Astrocyte (in vitro differentiated cells and primary cell): ENCODE data around the gene UBXN1. TPM values are rescaled to one million over a fixed set of nuclear protein-coding genes. Genes with fewer than 3 reads are reported as not detected.
A peak's percentile ranks its signal among the peaks of the same experiment; 100 is the strongest.

ENCODE experiments used
- DNase-seq: peaks from one replicate; pipeline ENCODE4 v3.0.0-alpha.2; 2010; ENCODE audit warnings: low read depth
- FAIRE-seq: peaks from 2 replicates; lab custom pipeline; 2011; peaks lifted over from hg19 to GRCh38; lab: Jason Lieb, UNC
- H2AFZ ChIP-seq: 2 replicates; pipeline ENCODE4 v1.6.0; 2012; ENCODE audit warnings: low read depth, low read length, inconsistent platforms
- H3K27ac ChIP-seq: 2 replicates; pipeline ENCODE4 v1.5.1; 2011; ENCODE audit warnings: low read depth, low read length, inconsistent platforms
- H3K27me3 ChIP-seq: 2 replicates; pipeline ENCODE4 v1.6.0; 2011; ENCODE audit warnings: low read length, inconsistent platforms; ENCODE audit not compliant: insufficient read depth
- H3K36me3 ChIP-seq: 2 replicates; pipeline ENCODE4 v1.5.1; 2011; ENCODE audit warnings: low read length, inconsistent platforms; ENCODE audit not compliant: insufficient read depth
- H3K4me1 ChIP-seq: 2 replicates; pipeline ENCODE4 v1.5.1; 2011; ENCODE audit warnings: low read length, inconsistent platforms; ENCODE audit not compliant: insufficient read depth
- H3K4me2 ChIP-seq: 2 replicates; pipeline ENCODE4 v1.6.0; 2012; ENCODE audit warnings: low read length, inconsistent platforms
- H3K4me3 ChIP-seq: 2 replicates; pipeline ENCODE4 v1.5.1; 2011; ENCODE audit warnings: low read depth, mild to moderate bottlenecking, low read length, inconsistent platforms; ENCODE audit not compliant: insufficient read depth
- H3K79me2 ChIP-seq: 2 replicates; pipeline ENCODE4 v1.6.0; 2012; ENCODE audit warnings: mild to moderate bottlenecking, low read length, inconsistent platforms; ENCODE audit not compliant: insufficient read depth
- H3K9ac ChIP-seq: 2 replicates; pipeline ENCODE4 v1.6.0; 2012; ENCODE audit warnings: mild to moderate bottlenecking, low read length, inconsistent platforms
- H3K9me3 ChIP-seq: 2 replicates; pipeline ENCODE4 v1.5.1; 2012; ENCODE audit warnings: low read depth, mild to moderate bottlenecking, low read length, inconsistent platforms; ENCODE audit not compliant: insufficient read depth
- H4K20me1 ChIP-seq: 2 replicates; pipeline ENCODE4 v1.6.0; 2012; ENCODE audit warnings: low read length, inconsistent platforms; ENCODE audit not compliant: insufficient read depth
- H3K27ac Mint-ChIP-seq: one replicate; pipeline ENCODE4 v1.8.0; 2021; ENCODE audit warnings: mild to moderate bottlenecking, mixed read lengths; ENCODE audit not compliant: unreplicated experiment
- H3K27me3 Mint-ChIP-seq: one replicate; pipeline ENCODE4 v1.8.0; 2021; ENCODE audit warnings: low read depth, mixed read lengths; ENCODE audit not compliant: unreplicated experiment
- H3K36me3 Mint-ChIP-seq: one replicate; pipeline ENCODE4 v1.8.0; 2021; ENCODE audit warnings: low read depth, mixed read lengths; ENCODE audit not compliant: unreplicated experiment
- H3K4me1 Mint-ChIP-seq: one replicate; pipeline ENCODE4 v1.8.0; 2021; ENCODE audit warnings: low read depth, mixed read lengths; ENCODE audit not compliant: unreplicated experiment
- H3K4me3 Mint-ChIP-seq: one replicate; pipeline ENCODE4 v1.8.0; 2021; ENCODE audit warnings: mild to moderate bottlenecking, moderate library complexity, mixed read lengths; ENCODE audit not compliant: unreplicated experiment
- H3K9me3 Mint-ChIP-seq: one replicate; pipeline ENCODE4 v1.8.0; 2021; ENCODE audit warnings: mild to moderate bottlenecking, mixed read lengths; ENCODE audit not compliant: unreplicated experiment
- EZH2 ChIP-seq: IDR thresholded peaks from 2 replicates; pipeline ENCODE4 v1.6.1; 2012; ENCODE audit warnings: mild to moderate bottlenecking, low read length, inconsistent platforms; ENCODE audit not compliant: insufficient read depth
- total RNA-seq: library from RNA; stranded (reverse); gene quantifications from 2 replicates; pipeline ENCODE4 v1.2.1, GENCODE V29; 2021
- TF ChIP-seq, protein P1 (sequence below): IDR thresholded peaks from 2 replicates; pipeline ENCODE4 v1.5.1; 2011; ENCODE audit warnings: low read depth, mild to moderate bottlenecking, inconsistent platforms, low read length, moderate library complexity; ENCODE audit not compliant: insufficient read depth

UBXN1 gene
- total RNA-seq, 1 donor from 2014 or later: 80.0 TPM

- no peak overlapping the region for H3K4me2 ChIP-seq
- TF ChIP-seq, protein P1, sequence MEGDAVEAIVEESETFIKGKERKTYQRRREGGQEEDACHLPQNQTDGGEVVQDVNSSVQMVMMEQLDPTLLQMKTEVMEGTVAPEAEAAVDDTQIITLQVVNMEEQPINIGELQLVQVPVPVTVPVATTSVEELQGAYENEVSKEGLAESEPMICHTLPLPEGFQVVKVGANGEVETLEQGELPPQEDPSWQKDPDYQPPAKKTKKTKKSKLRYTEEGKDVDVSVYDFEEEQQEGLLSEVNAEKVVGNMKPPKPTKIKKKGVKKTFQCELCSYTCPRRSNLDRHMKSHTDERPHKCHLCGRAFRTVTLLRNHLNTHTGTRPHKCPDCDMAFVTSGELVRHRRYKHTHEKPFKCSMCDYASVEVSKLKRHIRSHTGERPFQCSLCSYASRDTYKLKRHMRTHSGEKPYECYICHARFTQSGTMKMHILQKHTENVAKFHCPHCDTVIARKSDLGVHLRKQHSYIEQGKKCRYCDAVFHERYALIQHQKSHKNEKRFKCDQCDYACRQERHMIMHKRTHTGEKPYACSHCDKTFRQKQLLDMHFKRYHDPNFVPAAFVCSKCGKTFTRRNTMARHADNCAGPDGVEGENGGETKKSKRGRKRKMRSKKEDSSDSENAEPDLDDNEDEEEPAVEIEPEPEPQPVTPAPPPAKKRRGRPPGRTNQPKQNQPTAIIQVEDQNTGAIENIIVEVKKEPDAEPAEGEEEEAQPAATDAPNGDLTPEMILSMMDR: no peak
- TF ChIP-seq EZH2: no peak
- H4K20me1 ChIP-seq: peaks cover 18% of the 10 kb centered on the region
- no peaks in the 10 kb centered on the region for H3K9me3 ChIP-seq
- no peak overlapping the region for H2AFZ ChIP-seq
- H3K27ac ChIP-seq: no peak overlapping the region
- DNase-seq (no peak), FAIRE-seq (no peak)
- no peaks in the 10 kb centered on the region for H3K27me3 ChIP-seq
- Mint-ChIP-seq H3K36me3 (no peaks in the 10 kb centered on the region), H3K27ac (no peak overlapping the region), H3K9me3 (no peaks in the 10 kb centered on the region), H3K4me1 (peaks cover 7% of the 10 kb centered on the region), H3K27me3 (no peaks in the 10 kb centered on the region), H3K4me3 (no peak overlapping the region)
- H3K9ac ChIP-seq: no peak overlapping the region
- peaks cover 71% of the 10 kb centered on the region for H3K79me2 ChIP-seq
- H3K36me3 ChIP-seq: peaks cover 15% of the 10 kb centered on the region
- no peak overlapping the region for H3K4me3 ChIP-seq
- H3K4me1 ChIP-seq: peaks cover 10% of the 10 kb centered on the region
Measured at GRCh38 chr11:62648967-62649364, 29.9 kb downstream of the UBXN1 start.

DNA sequence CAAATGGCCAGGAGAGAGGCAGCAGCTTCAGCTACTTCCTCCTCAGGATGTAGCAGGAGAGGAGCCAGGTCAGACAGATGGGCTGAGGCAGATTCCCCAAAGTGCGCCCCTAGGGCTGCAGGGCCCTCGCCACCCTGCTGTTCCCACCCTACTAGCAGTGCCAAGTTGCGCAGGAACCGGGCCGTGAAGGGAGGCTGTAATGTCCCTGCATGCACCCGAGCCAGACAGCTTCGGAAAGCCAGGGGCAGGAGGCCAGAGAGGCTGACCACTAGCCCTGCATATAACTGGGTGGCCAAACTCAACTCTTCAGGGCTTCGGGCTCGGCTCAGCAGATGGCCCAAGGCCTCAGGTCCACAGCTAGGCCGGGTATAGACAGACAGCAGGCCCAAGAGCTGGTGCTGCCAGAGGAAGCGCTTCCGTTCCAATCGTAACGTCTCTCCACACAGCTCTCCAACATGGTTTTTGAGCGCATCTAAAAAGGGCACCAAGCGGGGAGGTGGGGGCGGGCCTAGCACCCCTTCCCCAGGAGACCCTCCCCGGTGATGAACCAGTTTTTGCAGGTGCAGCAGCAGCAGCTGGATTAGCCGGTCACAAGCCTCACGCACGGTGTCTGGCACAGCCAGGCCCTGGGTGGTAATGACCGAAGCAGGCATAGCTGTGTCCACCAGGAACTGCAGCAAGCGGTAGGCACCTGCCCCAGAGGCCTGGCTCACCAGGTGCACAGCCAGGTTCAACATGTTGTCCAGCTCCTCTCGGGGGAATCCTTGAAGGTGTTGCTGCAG lies 30.5 kb downstream of the UBXN1 start:
- no peaks in the 10 kb centered on the region for H3K27me3 Mint-ChIP-seq
- H3K36me3 Mint-ChIP-seq: no peaks in the 10 kb centered on the region
- H3K27me3 ChIP-seq: no peaks in the 10 kb centered on the region
- H3K9me3 ChIP-seq: no peaks in the 10 kb centered on the region
- no peak overlapping the region for H3K9ac ChIP-seq
- H4K20me1 ChIP-seq: peaks cover 18% of the 10 kb centered on the region
- H3K4me1 ChIP-seq: peaks cover 10% of the 10 kb centered on the region
- H3K79me2 ChIP-seq: peaks cover 76% of the 10 kb centered on the region
- no peak overlapping the region for H3K27ac Mint-ChIP-seq
- no peak overlapping the region for H3K4me3 Mint-ChIP-seq
- DNase-seq (no peak), FAIRE-seq (no peak)
- TF ChIP-seq, protein P1: no peak
- TF ChIP-seq EZH2: no peak
- no peak overlapping the region for H3K4me2 ChIP-seq
- H3K4me1 Mint-ChIP-seq: peaks cover 7% of the 10 kb centered on the region
- peaks cover 15% of the 10 kb centered on the region for H3K36me3 ChIP-seq
- H3K9me3 Mint-ChIP-seq: no peaks in the 10 kb centered on the region
- no peak overlapping the region for H2AFZ ChIP-seq
- H3K4me3 ChIP-seq: no peak overlapping the region
- no peak overlapping the region for H3K27ac ChIP-seq

DNA sequence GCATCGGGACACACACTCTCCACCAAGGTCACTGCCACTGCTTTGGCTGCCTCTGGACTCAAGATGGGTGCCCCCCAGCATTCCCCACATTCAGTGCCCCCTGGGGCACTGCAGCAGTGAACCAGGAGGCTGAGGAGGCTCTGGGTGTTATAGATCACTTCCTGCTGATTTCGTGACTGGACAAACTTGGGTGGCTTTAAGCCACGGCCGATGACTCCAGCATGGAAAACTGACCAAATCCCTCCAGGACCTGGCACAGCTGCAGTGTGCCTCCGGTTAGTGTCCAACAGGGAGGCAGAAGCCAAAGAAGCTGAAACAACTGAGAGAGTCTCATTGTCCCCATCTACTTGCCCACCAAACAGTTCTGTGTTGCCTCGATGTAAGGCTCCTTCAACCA lies 31.3 kb downstream of the UBXN1 start:
- Histone ChIP-seq H4K20me1 (peaks cover 22% of the 10 kb centered on the region), H3K27ac (no peak overlapping the region), H3K27me3 (no peaks in the 10 kb centered on the region), H3K4me3 (no peak overlapping the region), H3K36me3 (peaks cover 19% of the 10 kb centered on the region), H3K79me2 (peaks cover 77% of the 10 kb centered on the region), H3K9me3 (no peaks in the 10 kb centered on the region), H3K4me2 (no peak overlapping the region), H3K9ac (no peak overlapping the region), H3K4me1 (peaks cover 10% of the 10 kb centered on the region), H2AFZ (no peak overlapping the region)
- FAIRE-seq: no peak
- H3K4me3 Mint-ChIP-seq: peak overlapping the region; percentile 60
- H3K27ac Mint-ChIP-seq: no peak overlapping the region
- TF ChIP-seq, protein P1: no peak
- no peaks in the 10 kb centered on the region for H3K9me3 Mint-ChIP-seq
- H3K4me1 Mint-ChIP-seq: peaks cover 7% of the 10 kb centered on the region
- DNase-seq: no peak
- H3K36me3 Mint-ChIP-seq: no peaks in the 10 kb centered on the region
- no peaks in the 10 kb centered on the region for H3K27me3 Mint-ChIP-seq
